ENCODE measurements around the gene IL24. TPM values are rescaled to one million over a fixed set of nuclear protein-coding genes. Genes with fewer than 3 reads are reported as not detected.

Gene IL24
- polyA plus RNA-seq, 1 donor (not counting 4 experiments of a cell fraction or from before 2014, with no cell fraction given), result 2.3 TPM

- FAIRE-seq (no peak), DNase-seq (ENCODE audit: low read depth, low spot score) (no peak)
- Histone ChIP-seq H3K27ac (ENCODE audit: control insufficient read depth, insufficient read depth, low read length) (no peak overlapping the region), H3K4me2 (ENCODE audit: control insufficient read depth, extremely low read depth, insufficient read depth, low read depth, low read length) (no peak overlapping the region), H3K27me3 (ENCODE audit: control insufficient read depth, extremely low read depth, insufficient read depth, low read length) (no peaks in the 10 kb centered on the region), H3K4me3 (ENCODE audit: control insufficient read depth in 2 of 3, extremely low read depth in 1 of 3, insufficient read depth in 2 of 3, low read depth in 1 of 3, low read length in 3 of 3) (no peak overlapping the region), H3K9me3 (ENCODE audit: control insufficient read depth, low read depth, low read length) (no peaks in the 10 kb centered on the region), H3K4me1 (ENCODE audit: control insufficient read depth, extremely low read depth, insufficient read depth, low read length) (peaks cover 44% of the 10 kb centered on the region), H3K9ac (ENCODE audit: control insufficient read depth, extremely low read depth, insufficient read depth, low read length) (no peak overlapping the region), H3K79me2 (ENCODE audit: control insufficient read depth, insufficient read depth, low read length) (peaks cover 3% of the 10 kb centered on the region), H2AFZ (ENCODE audit: control insufficient read depth, low read length) (no peak overlapping the region), H3K9me1 (ENCODE audit: control insufficient read depth, extremely low read depth, insufficient read depth, low read length) (no peaks in the 10 kb centered on the region), H4K20me1 (ENCODE audit: control insufficient read depth, extremely low read depth, insufficient read depth, low read length) (no peaks in the 10 kb centered on the region), H3K36me3 (ENCODE audit: control insufficient read depth in 2 of 2, extremely low read depth in 1 of 2, insufficient read depth in 2 of 2, low read length in 2 of 2) (peaks cover 0 to 17% of the 10 kb centered on the region in 2 experiments)
- dilution Hi-C loops (cut with MboI; ENCODE audit: extremely low pct_ligation_motif_present, low sequenced_read_pairs), result no loop called here
- TF ChIP-seq CTCF (optimal IDR thresholded peaks at IDR 0.05 in 1 of 3, IDR thresholded peaks at IDR 0.05 in 1 of 3, conservative IDR thresholded peaks at IDR 0.05 in 1 of 3; ENCODE audit: extremely low read depth in 1 of 3, insufficient read depth in 2 of 3, low read length in 3 of 3) (no peak), EZH2 (IDR thresholded peaks at IDR 0.05; ENCODE audit: low read length) (no peak)
Observed at GRCh38 chr1:206902702-206903101, 5.5 kb downstream of the IL24 start.

- no peak overlapping the region for H2AFZ ChIP-seq (ENCODE audit: control insufficient read depth, low read length)
- no peak overlapping the region for H3K4me3 ChIP-seq (ENCODE audit: control insufficient read depth in 2 of 3, extremely low read depth in 1 of 3, insufficient read depth in 2 of 3, low read depth in 1 of 3, low read length in 3 of 3)
- H3K9ac ChIP-seq (ENCODE audit: control insufficient read depth, extremely low read depth, insufficient read depth, low read length), result no peak overlapping the region
- TF ChIP-seq EZH2 (IDR thresholded peaks at IDR 0.05; ENCODE audit: low read length) (no peak), CTCF (optimal IDR thresholded peaks at IDR 0.05 in 1 of 3, IDR thresholded peaks at IDR 0.05 in 1 of 3, conservative IDR thresholded peaks at IDR 0.05 in 1 of 3; ENCODE audit: extremely low read depth in 1 of 3, insufficient read depth in 2 of 3, low read length in 3 of 3) (no peak)
- no peaks in the 10 kb centered on the region for H3K27me3 ChIP-seq (ENCODE audit: control insufficient read depth, extremely low read depth, insufficient read depth, low read length)
- H3K9me1 ChIP-seq (ENCODE audit: control insufficient read depth, extremely low read depth, insufficient read depth, low read length), result no peaks in the 10 kb centered on the region
- H3K9me3 ChIP-seq (ENCODE audit: control insufficient read depth, low read depth, low read length), result no peaks in the 10 kb centered on the region
- H3K79me2 ChIP-seq (ENCODE audit: control insufficient read depth, insufficient read depth, low read length), result peaks cover 5% of the 10 kb centered on the region
- dilution Hi-C loops (cut with MboI; ENCODE audit: extremely low pct_ligation_motif_present, low sequenced_read_pairs), result no loop called here
- no peak overlapping the region for H3K27ac ChIP-seq (ENCODE audit: control insufficient read depth, insufficient read depth, low read length)
- FAIRE-seq (no peak), DNase-seq (ENCODE audit: low read depth, low spot score) (no peak)
- no peak overlapping the region for H3K4me2 ChIP-seq (ENCODE audit: control insufficient read depth, extremely low read depth, insufficient read depth, low read depth, low read length)
- peaks cover 0 to 17% of the 10 kb centered on the region in 2 experiments for H3K36me3 ChIP-seq (ENCODE audit: control insufficient read depth in 2 of 2, extremely low read depth in 1 of 2, insufficient read depth in 2 of 2, low read length in 2 of 2)
- H4K20me1 ChIP-seq (ENCODE audit: control insufficient read depth, extremely low read depth, insufficient read depth, low read length), result no peaks in the 10 kb centered on the region
- H3K4me1 ChIP-seq (ENCODE audit: control insufficient read depth, extremely low read depth, insufficient read depth, low read length), result peaks cover 45% of the 10 kb centered on the region
Observed at GRCh38 chr1:206903687-206904086, 6.4 kb downstream of the IL24 start.
